Sciatic nerve (tissue), 2 donors: ENCODE measurements around the gene MYO1H. TPM values are rescaled to one million over a fixed set of nuclear protein-coding genes. Genes with fewer than 3 reads are reported as not detected.
A peak's percentile ranks its signal among the peaks of the same experiment; 100 is the strongest.

ENCODE experiments used
- ATAC-seq: fragments of 200-7000 bp; cut with Tn5 transposase; one replicate; pipeline ENCODE4 v1.9.1; 2020; ENCODE audit warnings: mild to moderate bottlenecking, moderate library complexity
- DNase-seq: peaks from one replicate; pipeline ENCODE4 v3.0.0-alpha.2; 2020; ENCODE audit warnings: low spot score
- intact Hi-C: fragments of 100-400 bp; cut with DNase I; formaldehyde crosslinking; loops from one replicate; pipeline ENCODE4 v1.14.2; 2022
- total RNA-seq: library from RNA; stranded (reverse); fragmentation: NEBNext Ultra II Directional; extraction: Animal tissue kit (Norgen Biotek cat#: 25700); gene quantifications from one replicate; pipeline ENCODE4 v1.2.1, GENCODE V29; 2021
- donor health status: DM: no; HTN: no; CAD: no.
- donor health status: DM: no; HTN: no; CAD: no.

The MYO1H gene
- total RNA-seq, 1 donor from 2014 or later = not detected

DNA sequence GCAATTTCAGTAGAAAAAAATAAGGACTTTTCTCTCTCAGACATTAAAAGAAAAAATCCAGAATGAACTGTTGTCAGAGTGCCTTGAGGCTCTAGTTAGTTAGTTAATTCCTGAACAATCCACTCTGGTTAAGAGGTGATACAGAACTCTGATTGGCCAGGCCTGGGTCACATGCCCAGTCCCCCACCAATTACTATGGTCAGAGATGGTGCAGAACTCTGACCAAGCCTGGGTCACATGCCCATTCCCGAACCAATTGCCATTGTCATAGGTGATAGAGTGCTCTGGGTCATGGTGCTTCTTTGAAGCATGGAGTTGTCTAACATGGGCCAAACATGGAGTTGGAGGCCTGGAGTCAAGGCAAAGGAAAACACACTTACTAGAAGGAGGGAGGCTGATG is 11.1 kb upstream of the MYO1H start:
- no peak for DNase-seq
- intact Hi-C loops = no loop called here
- no peak for ATAC-seq

DNA sequence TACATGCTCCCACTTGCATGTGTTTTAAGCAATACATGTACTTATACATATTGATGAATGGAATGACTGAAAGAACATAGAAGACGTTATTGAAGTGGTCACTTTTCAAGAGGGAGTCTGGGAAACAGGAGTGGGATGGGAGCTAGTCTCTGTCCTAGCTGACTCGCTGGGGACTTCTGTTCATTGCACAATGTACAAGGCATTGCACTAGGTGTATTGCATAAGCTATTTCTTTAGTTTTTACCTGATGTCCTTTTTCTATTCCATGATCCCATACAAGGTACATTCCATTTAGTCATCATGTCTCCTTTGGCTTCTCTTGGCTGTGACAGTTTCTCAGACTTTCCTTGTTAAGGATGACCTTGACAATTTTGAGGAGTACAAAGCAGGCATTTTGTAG is 4.0 kb upstream of the MYO1H start:
- DNase-seq (no peak), ATAC-seq (no peak)
- intact Hi-C loops = no loop called here

DNA sequence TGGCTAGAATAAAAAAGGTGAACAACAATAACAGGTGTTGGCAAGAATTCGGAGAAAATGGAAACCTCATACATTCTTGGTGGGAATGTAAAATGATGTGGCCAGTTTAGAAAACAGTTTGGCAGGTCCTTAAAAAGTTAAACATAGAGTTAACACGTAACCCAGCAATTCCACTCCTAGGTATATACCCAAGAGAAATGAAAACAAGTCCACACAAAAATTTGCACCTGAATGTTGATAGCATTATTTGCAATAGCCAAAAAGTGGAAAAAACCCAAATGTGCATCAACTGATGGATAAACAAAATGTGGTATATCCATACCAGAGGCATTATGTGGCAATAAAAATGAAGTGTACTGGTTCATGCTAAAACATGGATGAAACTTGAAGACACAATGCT is 2.3 kb upstream of the MYO1H start:
- ATAC-seq (no peak), DNase-seq (no peak)
- intact Hi-C loops = no loop called here

DNA sequence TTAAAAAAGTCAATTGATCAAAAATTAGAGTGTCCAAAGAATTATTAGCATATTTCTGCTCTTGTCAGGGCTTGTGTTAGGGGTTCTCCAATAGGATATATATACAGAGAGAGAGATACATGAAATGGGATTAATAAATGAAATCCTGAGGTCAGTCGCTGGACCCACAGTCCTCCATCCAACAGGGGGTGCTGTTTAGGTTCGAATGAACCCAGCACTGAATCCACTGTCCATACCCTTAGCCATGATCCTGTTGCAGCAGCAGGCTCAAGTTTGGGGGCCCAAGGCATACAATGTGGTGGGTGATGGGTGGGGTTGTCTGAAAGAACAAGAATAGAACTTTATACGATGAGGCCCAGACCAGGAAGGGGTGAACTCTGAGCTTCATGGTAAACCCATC is 780 bp upstream of the MYO1H start:
- no peak for DNase-seq
- no peak for ATAC-seq
- intact Hi-C loops = no loop called here

DNA sequence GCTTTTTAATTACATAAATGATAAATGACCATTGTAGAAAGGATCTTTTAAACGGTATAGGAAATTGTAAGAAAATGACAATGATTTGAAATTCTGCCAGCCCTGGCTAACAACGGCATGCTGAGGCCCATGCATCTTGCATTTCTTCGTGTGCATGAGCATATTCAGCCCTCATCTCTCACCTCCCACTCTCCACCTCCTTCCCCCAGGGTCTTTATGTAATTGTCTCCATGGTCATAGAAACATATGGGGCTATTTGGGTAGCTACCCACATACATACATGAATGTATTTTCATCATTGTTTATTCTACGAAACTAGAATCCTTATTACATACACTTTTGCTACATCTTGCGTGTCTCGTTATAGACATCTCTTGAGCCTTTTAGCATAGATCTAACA is 4.5 kb downstream of the MYO1H start:
- intact Hi-C loops = no loop called here
- no peak for ATAC-seq
- DNase-seq = no peak

DNA sequence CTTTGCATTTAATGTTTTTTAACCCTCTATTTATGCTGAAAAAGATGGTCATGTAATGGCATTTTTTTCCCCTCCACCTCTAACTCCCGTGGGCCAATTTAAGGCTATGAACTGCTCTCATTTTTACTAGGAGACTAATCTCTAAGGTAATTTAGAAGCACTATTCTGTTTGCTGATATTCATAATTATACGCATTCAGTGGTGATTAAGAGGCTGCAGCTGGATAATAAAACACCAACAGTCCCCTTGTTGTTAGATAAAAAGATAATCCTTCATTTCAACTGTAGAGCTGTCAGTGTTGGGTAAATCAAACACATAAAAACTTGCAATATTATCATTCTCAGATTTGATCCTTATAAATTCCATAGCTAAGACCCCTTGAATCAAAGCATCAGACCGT is 8.9 kb downstream of the MYO1H start:
- ATAC-seq (no peak), DNase-seq (no peak)
- intact Hi-C loops = no loop called here

DNA sequence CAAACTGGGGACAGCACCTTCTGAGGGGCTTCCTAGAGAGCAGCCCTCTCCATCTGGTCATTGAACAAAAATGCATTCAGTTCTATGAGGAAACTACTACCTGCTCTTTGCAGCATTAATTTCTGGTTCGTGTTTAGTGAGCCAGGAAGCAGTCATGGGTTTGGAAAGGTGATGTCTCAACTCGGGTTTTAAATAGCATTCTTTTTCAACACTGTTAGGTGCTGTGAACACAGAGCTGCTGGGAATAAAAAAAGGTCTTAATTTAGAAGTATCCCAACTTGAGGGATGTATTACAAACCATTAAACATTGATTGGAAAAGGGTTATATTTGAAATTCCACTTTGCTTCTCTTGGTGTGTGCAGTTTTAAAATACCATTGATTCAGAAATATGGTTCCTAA is 9.3 kb downstream of the MYO1H start:
- DNase-seq (no peak), ATAC-seq (no peak)
- intact Hi-C loops = no loop called here

DNA sequence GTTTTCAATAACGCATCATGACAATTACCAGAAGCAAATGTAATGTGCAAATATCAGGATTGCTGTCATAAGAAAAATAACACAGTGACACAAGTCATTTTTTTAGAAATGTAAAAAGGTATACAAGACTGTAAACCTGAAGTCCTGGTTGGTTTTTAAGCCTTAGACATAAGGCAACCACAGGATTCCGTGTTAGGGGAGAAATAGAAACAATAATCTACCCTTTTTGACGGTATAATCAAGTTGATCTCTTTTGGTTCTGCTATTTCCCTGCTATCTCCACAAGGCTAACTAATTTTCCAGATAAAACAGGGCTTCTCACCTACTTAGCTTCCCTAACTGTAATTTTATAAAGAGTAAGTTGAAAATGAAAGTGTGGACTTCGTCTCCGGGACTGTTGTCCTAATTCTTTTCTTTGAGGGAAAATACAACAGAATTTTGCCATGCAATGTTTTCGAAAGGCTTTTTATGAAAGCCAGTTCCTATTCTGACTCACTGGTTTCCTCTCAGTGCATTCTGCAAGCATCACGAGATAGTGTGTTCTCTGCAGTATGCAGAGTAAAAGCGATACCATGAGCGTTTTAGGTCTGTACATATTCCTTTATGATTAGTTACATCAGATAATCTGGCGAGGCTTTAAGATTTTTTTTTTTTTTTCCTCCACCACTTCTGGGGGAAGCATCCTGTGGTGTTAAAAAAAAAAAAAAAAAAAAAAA is 10.6 kb downstream of the MYO1H start:
- intact Hi-C loops = no loop called here
- DNase-seq = no peak

DNA sequence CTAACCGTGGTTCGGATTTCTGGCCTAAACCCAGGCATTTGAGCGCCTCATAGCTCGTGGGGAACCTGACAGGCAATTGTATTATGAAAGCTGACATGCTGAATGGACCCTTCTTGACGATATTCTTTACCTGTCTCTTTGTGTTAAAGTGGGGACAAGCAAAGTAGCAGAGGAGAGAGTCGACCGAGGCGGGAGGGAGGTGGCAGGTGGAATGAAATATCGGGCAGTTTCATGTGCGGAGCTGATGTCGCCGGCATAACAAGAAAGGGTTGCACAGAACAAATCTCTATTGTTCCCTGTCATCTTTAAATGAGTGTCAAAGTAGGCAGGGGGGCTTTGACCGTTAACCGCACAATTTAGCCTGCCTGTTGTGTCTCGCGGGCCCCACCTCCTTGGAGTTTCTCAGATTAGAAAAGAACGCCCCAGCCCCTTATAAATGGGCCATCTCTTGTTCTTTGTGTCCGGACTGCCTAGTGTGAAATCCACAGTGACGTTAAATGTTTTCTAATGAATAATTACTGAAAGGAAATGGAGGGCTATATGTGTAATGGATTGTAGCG is 11.5 kb downstream of the MYO1H start:
- intact Hi-C loops = no loop called here
- no peak for ATAC-seq

More for the DNA sequence above, 10.6 kb downstream of the MYO1H start:
- ATAC-seq = no peak

DNA sequence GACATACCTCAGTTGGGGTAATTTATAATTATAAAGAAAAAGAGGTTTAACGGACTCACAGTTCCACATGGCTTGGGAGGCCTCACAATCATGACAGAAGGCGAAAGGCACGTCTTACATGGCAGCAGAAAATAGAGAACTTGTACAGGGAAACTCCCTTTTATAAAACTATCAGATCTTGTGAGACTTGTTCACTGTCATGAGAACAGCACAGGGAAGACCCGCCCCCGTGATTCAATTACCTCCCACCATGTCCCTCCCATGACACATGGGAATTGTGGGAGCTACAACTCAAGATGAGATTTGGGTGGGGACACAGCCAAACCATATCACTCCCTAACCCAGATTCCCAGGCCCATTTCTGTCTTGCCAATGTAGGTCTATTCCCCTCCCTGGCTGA is 22.1 kb downstream of the MYO1H start:
- intact Hi-C loops = no loop called here
- DNase-seq (no peak), ATAC-seq (no peak)

More for the DNA sequence above, 11.5 kb downstream of the MYO1H start:
- no peak for DNase-seq

DNA sequence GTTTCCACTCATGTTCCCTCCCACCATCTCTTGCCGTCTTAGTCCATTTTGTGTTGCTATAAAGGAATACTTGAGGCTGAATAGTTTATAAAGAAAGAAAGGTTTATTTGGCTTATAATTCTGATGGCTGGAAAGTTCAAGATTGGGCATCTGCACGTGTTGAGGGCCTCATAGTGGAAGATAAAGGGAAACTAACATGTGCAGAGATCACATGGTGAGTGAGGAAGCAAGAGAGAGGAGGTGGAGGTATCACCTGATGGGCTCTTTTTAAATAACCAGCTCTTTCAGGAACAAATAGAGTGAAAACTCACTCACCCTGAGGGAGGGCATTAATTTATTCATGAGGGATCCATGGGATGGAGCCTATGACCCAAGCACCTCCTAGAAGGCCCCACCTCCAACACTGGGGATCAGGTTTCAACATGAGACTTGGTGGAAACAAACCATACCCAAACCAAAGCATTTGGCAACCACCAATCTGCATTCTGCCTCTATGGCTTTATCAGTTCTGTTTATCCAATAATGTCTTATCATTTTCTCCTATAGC is 29.5 kb downstream of the MYO1H start:
- ATAC-seq = no peak
- intact Hi-C loops = no loop called here
- DNase-seq = no peak

DNA sequence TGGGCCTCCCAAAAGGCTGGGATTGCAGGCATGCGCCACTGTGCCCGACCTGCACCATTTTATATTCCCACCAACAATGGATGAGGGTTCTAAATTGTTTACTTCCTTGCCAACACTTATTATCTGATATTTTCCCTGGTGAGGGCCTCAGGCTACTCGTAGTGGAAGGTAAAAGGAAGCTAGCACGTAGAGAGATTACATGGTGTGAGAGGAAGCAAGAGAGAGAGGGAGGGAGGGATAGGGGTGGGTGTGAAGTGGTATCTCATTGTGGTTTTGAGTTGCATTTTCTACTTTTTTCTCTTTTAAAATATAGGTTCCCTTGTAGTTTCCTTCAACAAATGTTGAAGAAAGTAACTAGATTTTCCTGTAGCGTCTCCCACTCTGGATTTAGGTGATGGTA is 30.9 kb downstream of the MYO1H start:
- ATAC-seq (no peak), DNase-seq (no peak)
- intact Hi-C loops = no loop called here

DNA sequence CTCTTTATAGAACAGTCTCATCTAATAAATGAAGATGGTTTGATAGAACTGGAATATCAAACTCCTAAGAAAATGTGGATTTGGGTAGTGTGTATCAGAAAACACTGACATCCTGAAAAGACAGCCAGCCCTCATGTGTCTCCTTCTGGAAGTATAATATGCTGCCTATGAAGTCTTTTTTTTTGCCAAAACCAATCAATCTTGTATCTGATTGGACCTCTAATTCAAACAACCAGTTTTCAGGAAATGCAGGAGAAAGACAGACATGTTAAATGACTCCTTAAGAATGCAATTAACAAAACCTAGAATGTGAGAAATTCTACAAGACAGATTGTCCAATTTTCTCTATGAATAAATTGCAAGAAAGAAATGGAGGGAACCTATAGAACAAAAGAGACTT is 34.3 kb downstream of the MYO1H start:
- no peak for DNase-seq
- no peak for ATAC-seq
- intact Hi-C loops = no loop called here

DNA sequence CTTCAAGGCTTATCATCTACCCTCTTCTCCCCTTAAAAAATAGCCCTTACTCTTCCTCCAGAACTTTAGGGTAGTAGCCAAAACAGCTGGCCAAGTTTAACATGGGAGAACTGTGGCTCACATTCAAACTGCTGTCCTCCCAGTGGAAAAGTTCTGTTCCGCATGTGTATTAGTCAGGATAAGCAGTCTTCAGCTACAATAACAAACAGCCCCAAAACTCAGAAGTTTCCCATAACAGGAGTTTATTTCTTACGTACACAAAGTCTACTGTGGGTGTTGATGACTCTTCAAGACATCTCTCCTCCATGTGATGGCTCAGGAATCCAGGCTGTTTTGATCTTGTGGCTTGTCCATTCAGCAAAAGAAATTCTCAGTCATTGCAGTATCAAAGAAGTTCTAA is 35.5 kb downstream of the MYO1H start:
- intact Hi-C loops = no loop called here
- no peak for DNase-seq
- ATAC-seq = no peak

DNA sequence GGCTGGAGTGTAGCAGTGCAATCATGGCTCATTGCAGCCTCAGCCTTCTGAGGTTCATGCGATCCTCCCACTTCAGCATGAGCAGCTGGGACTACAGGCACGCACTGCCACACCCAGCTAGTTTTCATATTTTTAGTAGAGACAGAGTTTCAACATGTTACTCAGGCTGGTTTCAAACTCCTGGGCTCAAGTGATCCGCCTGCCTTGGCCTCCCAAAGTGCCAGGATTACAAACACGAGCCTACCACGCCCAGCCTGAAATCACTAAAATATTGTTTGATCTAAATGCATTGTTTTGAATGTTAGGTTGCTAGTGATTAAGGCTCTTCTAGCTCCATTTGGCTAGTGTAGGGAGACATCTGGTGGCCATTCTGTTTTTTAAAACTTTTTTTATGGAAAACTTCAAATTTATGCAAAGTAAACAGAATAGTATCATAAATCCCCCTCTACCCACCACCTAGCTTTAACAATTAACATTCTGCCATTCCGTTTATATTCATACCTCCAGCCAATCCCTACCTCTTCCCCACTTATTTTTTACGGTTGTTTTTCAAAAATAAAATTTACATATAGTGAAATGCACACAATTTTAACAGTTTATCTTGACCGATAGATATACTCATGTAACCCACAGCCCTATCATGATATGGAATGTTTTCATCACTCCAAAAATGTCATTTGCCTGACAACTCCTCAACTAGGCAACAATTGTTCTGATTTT is 37.8 kb downstream of the MYO1H start:
- peak; percentile 91 for ATAC-seq
- intact Hi-C loops = loop anchor here (5.0 kb wide), 1 partner anchor 118 kb away; no protein-coding TSS in a partner anchor
- no peak for DNase-seq

DNA sequence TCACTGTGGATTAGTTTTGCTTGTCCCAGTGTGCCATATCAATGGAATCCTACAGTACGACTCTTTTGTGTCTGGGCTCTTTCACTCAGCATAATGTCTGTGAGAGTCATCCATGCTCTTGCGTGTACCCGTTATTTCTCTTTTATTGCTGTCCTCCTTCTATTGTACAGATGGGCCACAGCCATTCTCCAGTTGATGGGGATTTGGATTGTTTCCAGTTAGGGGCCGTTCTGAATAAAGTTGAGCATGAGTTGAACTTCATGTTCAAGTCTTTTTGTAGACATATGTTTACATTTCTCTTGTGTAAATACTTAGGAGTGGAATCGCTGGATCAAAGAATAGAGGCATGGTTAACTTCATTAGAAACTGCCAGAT is 38.3 kb downstream of the MYO1H start:
- ATAC-seq (no peak), DNase-seq (no peak)
- intact Hi-C loops = loop anchor here (5.0 kb wide), 1 partner anchor 119 kb away; no protein-coding TSS in a partner anchor

DNA sequence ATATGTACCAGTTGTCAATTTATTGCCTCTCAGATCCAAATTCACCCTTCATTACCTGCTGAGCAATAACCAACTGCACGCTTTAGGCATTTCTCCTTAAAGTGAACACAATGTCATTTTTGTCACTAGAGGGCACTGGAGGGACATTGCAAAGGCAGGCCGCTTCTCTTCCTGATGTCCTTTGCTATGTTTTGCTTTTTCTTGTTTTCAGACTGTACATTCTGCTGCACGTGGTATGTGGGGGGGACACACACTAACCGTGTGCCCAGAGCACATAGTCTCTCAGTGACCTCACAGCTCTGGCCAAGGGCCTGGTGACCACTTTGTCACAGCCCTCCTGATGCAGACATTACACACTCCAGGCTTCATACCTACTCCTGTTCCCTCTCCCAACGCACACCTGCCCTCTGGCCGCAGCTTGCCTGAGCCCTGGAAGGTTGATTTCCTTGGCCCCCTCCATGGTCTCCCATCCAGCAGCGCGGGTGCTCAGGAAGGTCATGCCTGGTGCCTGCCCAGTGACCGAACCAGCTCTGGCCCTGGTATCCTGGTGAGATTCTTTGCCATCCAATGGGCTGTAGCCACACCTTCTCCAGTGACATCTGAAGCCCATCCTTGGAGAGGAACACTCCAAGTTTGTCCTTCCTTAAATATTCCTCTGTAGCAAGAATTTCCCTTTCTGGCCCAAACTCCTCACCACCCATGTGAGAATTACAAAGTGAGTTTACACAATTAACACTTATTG is 39.9 kb downstream of the MYO1H start:
- DNase-seq = no peak
- no peak for ATAC-seq
- intact Hi-C loops = loop anchor here (5.0 kb wide), 1 partner anchor 120 kb away; no protein-coding TSS in a partner anchor

DNA sequence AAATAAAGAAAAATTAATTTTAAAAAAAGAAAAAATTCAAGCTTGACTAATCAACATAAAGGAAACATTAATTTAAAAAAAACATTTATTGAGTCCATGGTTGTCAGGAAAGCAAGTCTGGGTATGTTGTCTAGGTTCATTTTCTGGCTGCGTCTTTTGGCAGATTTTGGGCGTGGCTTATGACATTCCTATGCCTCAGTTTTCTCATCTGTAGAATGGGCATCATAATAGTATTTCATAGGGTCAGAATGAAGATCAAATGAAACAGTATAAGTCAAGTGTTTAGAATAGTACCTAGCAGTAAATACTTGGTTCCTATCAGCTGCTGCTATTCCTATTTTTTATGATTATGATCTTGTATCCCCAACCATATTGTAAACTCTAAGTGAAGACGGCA is 40.5 kb downstream of the MYO1H start:
- intact Hi-C loops = loop anchor here (5.0 kb wide), 1 partner anchor 121 kb away; no protein-coding TSS in a partner anchor
- ATAC-seq (no peak), DNase-seq (no peak)

DNA sequence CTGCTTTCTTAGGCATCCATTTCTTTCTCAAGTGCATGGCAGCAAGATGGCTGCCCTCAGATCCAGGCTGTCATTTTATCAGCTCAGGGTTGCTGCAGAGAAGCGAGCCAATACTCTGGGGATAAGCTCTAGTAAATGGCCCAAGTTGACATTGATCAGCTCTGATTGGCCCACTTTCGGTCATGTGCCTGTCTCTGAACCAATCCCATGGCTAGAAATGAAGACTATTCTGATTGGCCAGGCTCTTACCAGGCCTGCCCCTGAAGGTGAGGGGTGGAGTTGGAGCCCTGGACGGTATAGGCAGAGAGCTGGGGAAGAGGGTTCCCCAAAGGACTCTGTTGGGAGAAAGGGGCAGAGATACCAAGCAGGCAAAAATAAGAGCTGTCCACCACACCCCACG is 41.4 kb downstream of the MYO1H start:
- intact Hi-C loops = loop anchor here (5.0 kb wide), 1 partner anchor 122 kb away; no protein-coding TSS in a partner anchor
- DNase-seq (no peak), ATAC-seq (no peak)
